Measurements from ENCODE around the gene KCTD11. TPM values are rescaled to one million over a fixed set of nuclear protein-coding genes. Genes with fewer than 3 reads are reported as not detected.
A peak's percentile ranks its signal among the peaks of the same experiment; 100 is the strongest.

Gene KCTD11
- total RNA-seq, 2 experiments from 2014 or later = 6.0 to 8.6 TPM

DNA sequence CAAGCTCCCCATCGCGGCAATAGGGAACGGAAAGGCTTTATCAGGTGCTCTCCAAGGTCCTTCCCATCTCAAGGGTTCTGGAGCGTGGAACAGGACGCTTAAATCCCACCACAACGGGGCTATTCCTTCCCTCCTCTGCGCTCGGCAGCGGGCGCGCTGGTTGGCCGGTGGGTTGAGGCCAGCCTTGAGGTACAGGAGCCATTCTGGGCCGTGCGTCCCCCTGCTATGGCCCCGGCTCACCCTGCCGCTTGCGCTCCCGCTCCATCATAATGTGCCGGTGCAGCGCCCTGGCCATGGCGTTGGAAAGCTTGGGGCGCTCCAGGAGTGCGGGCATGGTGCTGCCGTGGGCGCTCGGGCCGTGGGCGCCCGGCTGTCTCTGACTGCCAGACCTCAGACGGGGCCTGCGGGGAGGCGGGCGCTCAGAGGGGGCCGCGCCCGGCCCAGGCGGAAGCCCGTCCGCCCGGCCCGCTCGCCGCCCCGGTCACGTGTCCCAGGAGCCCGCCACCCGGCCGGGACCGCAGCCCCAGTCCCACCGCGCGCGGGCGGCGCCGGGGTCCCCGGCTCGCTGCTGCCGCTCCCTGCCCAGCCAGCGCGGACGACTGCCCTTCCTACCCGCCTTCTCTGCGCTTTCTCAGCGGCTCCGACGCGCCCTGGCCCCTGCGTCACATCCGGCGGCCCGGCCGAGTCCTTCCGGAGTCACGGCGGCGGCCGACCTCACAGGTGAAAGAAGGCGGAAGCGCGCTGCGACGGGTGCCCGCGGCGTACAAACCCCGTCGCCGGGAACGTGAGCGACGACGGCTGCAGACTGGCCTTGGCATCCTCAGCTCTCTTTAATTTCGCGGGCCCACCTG is 37.0 kb upstream of the KCTD11 start, which contains the start of gene GPS2:
GPS2 (minus strand) TSS at position 642 of the 851 bp plus-strand sequence; CDS start at position 334, 308 bp downstream.
- Histone ChIP-seq H3K27ac (ENCODE audit: low read depth, low read length, poor library complexity, severe bottlenecking) (peak within 1 kb of the TSS; percentile 79), H3K79me2 (ENCODE audit: insufficient read depth, low read depth, low read length) (peaks cover 27% of the 10 kb centered on the region), H3K4me2 (ENCODE audit: low read length) (peak within 1 kb of the TSS; percentile 96), H3K9me3 (ENCODE audit: low read length) (no peaks in the 10 kb centered on the region), H3K4me1 (ENCODE audit: insufficient read depth, low read length, poor library complexity, severe bottlenecking) (peaks cover 47% of the 10 kb centered on the region), H3K9me2 (ENCODE audit: insufficient read depth, low read length) (no peaks in the 10 kb centered on the region), H3K4me3 (ENCODE audit: low read depth, low read length, poor library complexity, severe bottlenecking) (peak within 1 kb of the TSS; percentile 95), H3K36me3 (ENCODE audit: insufficient read depth, low read length) (peaks cover 82% of the 10 kb centered on the region), H4K20me1 (ENCODE audit: insufficient read depth, low read length) (peaks cover 15% of the 10 kb centered on the region), H2AFZ (ENCODE audit: low read length) (no peak within 1 kb of the TSS; the same call in 1 of the 2 replicates)
- no peak for TF ChIP-seq EZH2phosphoT487 (IDR thresholded peaks at IDR 0.05; ENCODE audit: borderline replicate concordance, low read depth, low read length)
- TF ChIP-seq, protein P1, sequence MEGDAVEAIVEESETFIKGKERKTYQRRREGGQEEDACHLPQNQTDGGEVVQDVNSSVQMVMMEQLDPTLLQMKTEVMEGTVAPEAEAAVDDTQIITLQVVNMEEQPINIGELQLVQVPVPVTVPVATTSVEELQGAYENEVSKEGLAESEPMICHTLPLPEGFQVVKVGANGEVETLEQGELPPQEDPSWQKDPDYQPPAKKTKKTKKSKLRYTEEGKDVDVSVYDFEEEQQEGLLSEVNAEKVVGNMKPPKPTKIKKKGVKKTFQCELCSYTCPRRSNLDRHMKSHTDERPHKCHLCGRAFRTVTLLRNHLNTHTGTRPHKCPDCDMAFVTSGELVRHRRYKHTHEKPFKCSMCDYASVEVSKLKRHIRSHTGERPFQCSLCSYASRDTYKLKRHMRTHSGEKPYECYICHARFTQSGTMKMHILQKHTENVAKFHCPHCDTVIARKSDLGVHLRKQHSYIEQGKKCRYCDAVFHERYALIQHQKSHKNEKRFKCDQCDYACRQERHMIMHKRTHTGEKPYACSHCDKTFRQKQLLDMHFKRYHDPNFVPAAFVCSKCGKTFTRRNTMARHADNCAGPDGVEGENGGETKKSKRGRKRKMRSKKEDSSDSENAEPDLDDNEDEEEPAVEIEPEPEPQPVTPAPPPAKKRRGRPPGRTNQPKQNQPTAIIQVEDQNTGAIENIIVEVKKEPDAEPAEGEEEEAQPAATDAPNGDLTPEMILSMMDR (conservative IDR thresholded peaks at IDR 0.05; ENCODE audit: low read length) = no peak
- ChIA-PET POLR2A (interaction anchor here (0.8 to 2.6 kb wide), 4 partner anchors 15 to 89 kb away, joined by 4 to 12 read pairs (median 8); partner anchors contain the start of genes ACAP1, NEURL4 and TMEM256), CTCF (ENCODE audit: unreplicated experiment) (no interaction called here)
- peak; percentile 91 for DNase-seq (ENCODE audit: low spot score)
- intact Hi-C loops (cut with micrococcal nuclease; ENCODE audit: unreplicated experiment) = loop anchor here (5.0 kb wide), 1 partner anchor 37 kb away; the partner anchor contains the start of gene KCTD11
- no TSS peak for BruUV-seq (replicated peaks)

DNA sequence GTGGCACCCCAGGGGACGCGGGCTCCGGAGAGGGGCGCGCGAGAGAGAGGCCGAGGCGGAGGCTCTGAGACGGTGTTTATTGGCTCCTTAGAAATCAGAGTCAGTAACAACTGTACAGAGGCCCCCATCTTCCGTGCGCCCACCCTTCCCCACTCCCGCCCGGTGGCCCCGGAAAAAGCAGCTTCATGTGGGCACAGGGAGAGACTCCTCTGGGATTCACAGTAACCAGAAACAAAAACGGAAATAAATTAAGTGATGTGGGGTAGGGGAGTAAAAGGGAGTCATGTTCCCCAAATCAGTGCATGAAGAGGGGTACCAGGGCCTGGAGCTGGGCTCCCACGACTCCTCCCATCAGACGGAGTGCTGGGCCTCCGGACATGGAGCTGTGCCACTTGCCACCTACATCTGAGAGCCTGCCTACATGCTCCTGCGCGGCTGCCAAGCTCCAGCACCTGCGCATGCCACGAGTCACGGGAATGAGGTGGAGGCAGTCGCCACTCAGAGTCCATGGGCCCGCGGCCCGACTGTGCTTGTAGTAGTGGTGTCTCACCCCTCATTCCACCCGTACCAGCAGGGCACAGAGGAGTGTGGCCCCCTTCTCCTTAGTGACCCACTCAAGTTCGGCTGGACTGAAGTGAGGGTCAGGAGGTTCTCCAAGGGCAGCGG is 36.3 kb upstream of the KCTD11 start:
- Histone ChIP-seq H3K36me3 (ENCODE audit: insufficient read depth, low read length) (peaks cover 82% of the 10 kb centered on the region), H3K27ac (ENCODE audit: low read depth, low read length, poor library complexity, severe bottlenecking) (peak overlapping the region; percentile 79), H3K4me1 (ENCODE audit: insufficient read depth, low read length, poor library complexity, severe bottlenecking) (peaks cover 40% of the 10 kb centered on the region), H3K4me3 (ENCODE audit: low read depth, low read length, poor library complexity, severe bottlenecking) (peak overlapping the region; percentile 95), H3K9me2 (ENCODE audit: insufficient read depth, low read length) (no peaks in the 10 kb centered on the region), H4K20me1 (ENCODE audit: insufficient read depth, low read length) (peaks cover 7% of the 10 kb centered on the region), H3K4me2 (ENCODE audit: low read length) (peak overlapping the region; percentile 96), H3K9me3 (ENCODE audit: low read length) (no peaks in the 10 kb centered on the region), H3K79me2 (ENCODE audit: insufficient read depth, low read depth, low read length) (peaks cover 19% of the 10 kb centered on the region), H2AFZ (ENCODE audit: low read length) (no peak overlapping the region; the same call in 1 of the 2 replicates)
- DNase-seq (ENCODE audit: low spot score) = no peak
- BruUV-seq (replicated peaks) = no TSS peak
- POLR2A ChIA-PET = interaction anchor here (0.8 to 1.7 kb wide), 3 partner anchors 15 to 88 kb away, joined by 4 to 10 read pairs (median 6); partner anchors contain the start of genes ACAP1 and TMEM256
- intact Hi-C loops (cut with micrococcal nuclease; ENCODE audit: unreplicated experiment) = loop anchor here (5.0 kb wide), 1 partner anchor 37 kb away; the partner anchor contains the start of gene KCTD11
- CTCF ChIA-PET (ENCODE audit: unreplicated experiment) = interaction anchor here (0.5 kb wide), 1 partner anchor 109 kb away, joined by 4 read pairs; the partner anchor contains the start of gene SPEM2
- TF ChIP-seq, protein P1 (conservative IDR thresholded peaks at IDR 0.05; ENCODE audit: low read length) = no peak
- TF ChIP-seq EZH2phosphoT487 (IDR thresholded peaks at IDR 0.05; ENCODE audit: borderline replicate concordance, low read depth, low read length) = no peak
